GM13976 (cell line): ENCODE measurements around the gene UPK1A.

Experiments used
- DNase-seq: peaks from one replicate; pipeline ENCODE4 v3.0.0; 2012; ENCODE audit warnings: low spot score
- CTCF ChIP-seq: IDR thresholded peaks from 2 replicates; pipeline ENCODE4 v1.5.1; 2012; ENCODE audit warnings: borderline replicate concordance, mild to moderate bottlenecking; ENCODE audit not compliant: insufficient read depth; ENCODE audit errors: extremely low read depth, missing control alignments, control extremely low read depth
- in situ Hi-C: fragments of 300-500 bp; cut with MboI; formaldehyde crosslinking; loops from one replicate; pipeline ENCODE4 v1.12.0; 2022; ENCODE audit warnings: low sequenced_read_pairs, mixed read lengths, inconsistent platforms; ENCODE audit not compliant: unreplicated experiment

Gene UPK1A

DNA sequence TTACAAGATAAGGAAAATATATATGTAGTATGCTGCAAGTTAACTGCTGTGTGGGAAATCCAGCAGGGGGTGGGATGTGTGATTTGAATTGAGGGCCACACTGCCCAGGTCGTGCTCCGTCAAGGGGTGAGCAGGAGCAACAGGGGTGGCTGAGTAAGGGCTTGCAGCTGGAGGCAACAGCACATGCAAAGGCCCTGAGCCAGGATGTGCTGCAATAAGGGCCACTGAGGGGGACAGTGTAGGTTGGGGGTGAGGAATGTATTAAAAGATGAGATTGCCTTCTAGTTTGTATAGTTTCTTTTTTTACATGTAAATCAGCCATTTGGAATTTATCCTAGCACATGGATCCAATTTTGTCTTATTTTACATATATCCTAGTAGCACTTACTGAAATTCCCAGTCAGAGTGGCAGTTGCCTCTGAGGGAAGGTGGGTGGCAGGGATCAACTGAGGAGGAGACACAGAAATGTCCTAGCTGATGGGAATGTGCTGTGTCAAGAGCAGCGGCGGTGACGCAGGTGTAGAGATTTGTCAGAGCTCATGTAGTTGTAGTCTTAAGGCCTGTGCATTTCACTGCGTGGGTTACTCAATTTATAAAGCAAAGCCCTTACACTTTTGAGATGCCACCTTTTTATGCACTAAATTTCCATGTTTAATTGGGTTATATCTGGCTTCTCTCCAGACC lies 42.8 kb upstream of the UPK1A start:
- no peak for DNase-seq
- TF ChIP-seq CTCF, result no peak
- in situ Hi-C loops, result no loop called here

GRCh38 chr19:35628264-35628564 lies 38.1 kb upstream of the UPK1A start:
- no peak for TF ChIP-seq CTCF
- no peak for DNase-seq
- in situ Hi-C loops, result no loop called here

- in situ Hi-C loops, result no loop called here
- TF ChIP-seq CTCF, result no peak
- peak; percentile 98 for DNase-seq
Measured at GRCh38 chr19:35628565-35629331, 37.6 kb upstream of the UPK1A start, which contains the start of gene RBM42. RBM42 (plus strand) TSS chr19:35629036; CDS start chr19:35629154, 118 bp downstream.

DNA sequence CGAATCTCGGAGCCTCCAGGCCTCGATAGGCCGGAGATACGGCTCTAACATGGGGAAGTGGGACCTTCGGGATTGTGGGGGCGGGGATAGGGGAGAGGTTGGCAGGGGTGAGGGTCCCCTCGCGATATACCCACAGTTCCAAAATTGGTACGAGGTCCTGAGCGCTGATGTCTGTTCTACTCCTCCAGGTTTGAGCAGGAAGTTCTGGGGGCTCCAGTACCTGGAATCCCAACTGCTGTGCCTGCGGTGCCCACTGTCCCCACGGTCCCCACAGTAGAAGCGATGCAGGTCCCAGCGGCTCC lies 37.0 kb upstream of the UPK1A start:
- in situ Hi-C loops, result no loop called here
- no peak for DNase-seq
- TF ChIP-seq CTCF, result no peak

DNA sequence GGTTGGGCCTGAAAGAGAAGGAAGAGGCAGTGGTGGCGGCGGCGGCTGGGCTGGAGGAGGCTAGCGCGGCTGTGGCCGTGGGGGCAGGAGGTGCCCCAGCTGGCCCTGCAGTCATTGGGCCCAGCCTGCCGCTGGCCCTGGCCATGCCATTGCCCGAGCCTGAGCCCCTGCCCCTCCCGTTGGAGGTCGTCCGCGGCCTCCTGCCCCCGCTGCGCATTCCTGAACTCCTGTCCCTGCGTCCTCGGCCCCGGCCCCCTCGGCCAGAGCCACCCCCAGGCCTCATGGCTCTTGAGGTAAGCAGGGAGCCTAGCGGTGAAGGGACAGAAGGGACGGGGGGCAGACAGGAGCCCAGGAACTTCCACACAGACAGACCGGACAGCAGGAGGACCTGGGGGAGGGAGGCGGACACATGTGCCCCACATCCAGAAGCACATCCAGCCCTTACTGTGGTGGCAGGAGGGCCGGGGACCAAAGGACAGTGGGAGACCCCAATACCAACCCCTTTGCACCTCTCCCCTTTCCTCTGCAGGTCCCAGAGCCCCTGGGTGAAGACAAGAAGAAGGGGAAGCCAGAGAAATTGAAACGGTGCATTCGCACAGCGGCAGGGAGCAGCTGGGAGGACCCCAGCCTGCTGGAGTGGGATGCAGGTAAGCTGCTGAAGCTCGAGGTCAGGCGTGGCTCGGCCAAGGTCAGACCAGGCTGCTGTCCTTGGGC lies 32.4 kb upstream of the UPK1A start:
- DNase-seq, result no peak
- no peak for TF ChIP-seq CTCF
- in situ Hi-C loops, result no loop called here

DNA sequence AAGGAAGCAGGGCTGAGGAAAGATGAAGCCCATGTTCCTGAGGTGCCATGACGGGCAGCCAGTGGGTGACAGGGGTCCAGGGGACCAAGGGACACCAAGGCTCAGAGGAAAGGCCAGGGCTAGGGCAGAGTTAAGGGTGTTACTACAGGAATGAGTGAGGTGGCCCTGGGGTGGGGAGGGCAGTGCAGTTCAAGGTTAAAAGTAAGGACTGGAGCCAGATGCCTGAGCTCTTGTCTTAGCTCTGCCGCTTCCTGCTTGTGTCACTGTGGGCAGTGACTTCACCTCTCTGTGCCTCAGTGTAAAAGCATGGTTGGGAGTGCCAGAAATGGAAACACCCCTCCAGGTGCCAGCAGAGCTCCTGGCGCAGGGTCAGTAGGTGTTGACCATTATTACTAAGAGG lies 29.7 kb upstream of the UPK1A start:
- TF ChIP-seq CTCF, result no peak
- no peak for DNase-seq
- in situ Hi-C loops, result no loop called here
